GM18508 (cell line): ENCODE data around the gene AAGAB.

Experiments
- ATAC-seq: cut with Tn5 transposase; IDR thresholded peaks from one replicate; pipeline ENCODE4 v1.9.1; 2021; ENCODE audit warnings: moderate number of reproducible peaks; ENCODE audit not compliant: insufficient read depth, unreplicated experiment

The AAGAB gene

DNA sequence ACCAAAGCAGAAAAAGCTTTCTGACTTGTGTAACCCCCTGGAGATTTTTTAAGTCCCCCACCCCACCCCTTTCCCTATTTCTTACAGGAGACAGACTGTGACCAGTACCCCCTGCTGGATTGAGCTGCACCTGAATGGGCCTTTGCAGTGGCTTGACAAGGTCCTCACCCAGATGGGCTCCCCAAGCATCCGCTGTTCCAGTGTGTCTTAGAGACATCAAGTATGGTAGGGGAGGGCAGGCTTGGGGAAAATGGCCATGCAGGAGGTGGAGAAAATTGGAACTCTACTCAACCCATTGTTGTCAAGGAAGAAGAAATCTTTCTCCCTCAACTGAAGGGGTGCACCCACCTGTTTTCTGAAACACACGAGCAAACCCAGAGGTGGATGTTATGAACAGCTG lies 64.1 kb downstream of the AAGAB start:
- no peak for ATAC-seq

GRCh38 chr15:67189326-67190051 lies 65.0 kb downstream of the AAGAB start:
- ATAC-seq, result no peak

DNA sequence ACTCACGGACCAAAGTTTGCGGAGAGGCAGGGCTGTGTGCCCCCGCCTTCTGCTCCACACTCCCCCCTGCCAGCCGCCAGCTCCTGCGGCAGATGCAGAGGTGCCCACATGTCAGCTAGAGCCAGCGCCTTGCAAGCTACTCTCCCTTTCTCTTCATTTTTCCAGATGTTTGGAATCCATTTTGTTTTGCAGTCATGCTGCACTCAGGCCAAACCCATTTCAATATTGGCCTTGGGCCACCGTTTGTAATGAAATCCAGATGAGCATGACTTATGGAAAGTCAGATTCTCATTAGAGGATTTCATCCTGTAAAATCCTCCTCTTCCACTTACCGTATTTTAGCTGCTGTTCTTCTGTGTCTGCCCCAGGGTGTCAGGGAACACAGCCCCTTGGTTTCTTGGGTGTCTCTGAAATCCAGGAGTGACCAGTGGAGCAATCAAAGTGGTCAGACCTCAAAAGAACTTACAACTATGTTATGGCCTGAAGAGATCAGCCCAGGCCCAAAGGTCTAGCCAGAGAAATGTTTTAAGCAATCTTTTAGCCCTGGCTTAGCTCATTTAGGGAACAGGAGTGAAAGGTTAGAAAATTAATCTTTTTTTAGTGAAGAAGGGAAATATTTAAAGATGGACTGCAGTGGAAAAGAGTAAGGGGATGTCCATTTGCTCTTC lies 65.8 kb downstream of the AAGAB start:
- ATAC-seq, result no peak

- no peak for ATAC-seq
Measured at GRCh38 chr15:67187351-67187854, 67.1 kb downstream of the AAGAB start.

- no peak for ATAC-seq
Measured at GRCh38 chr15:67186688-67187087, 67.8 kb downstream of the AAGAB start.

- ATAC-seq, result no peak
Measured at GRCh38 chr15:67186226-67186649, 68.2 kb downstream of the AAGAB start.

GRCh38 chr15:67185621-67186225 lies 68.7 kb downstream of the AAGAB start:
- ATAC-seq, result no peak

DNA sequence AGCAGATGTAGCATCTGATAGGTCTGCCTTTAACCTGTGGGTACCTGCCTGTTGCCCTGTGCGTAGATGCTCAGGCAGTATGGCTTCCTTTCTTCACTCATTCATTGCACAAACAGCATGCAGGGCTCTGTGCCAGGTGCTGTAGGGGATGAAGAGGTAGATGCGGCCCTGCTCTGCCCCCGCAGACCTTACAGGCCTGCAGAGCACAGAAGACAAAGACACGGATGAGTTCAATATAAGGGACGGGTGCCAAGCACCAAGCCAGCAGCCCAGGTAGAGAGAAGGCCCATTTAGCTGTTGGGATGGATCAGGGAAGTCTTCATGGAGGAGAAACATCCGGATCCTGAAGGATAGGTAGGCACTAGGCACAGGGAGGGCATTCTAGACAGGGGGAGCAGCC lies 69.4 kb downstream of the AAGAB start:
- ATAC-seq, result no peak

DNA sequence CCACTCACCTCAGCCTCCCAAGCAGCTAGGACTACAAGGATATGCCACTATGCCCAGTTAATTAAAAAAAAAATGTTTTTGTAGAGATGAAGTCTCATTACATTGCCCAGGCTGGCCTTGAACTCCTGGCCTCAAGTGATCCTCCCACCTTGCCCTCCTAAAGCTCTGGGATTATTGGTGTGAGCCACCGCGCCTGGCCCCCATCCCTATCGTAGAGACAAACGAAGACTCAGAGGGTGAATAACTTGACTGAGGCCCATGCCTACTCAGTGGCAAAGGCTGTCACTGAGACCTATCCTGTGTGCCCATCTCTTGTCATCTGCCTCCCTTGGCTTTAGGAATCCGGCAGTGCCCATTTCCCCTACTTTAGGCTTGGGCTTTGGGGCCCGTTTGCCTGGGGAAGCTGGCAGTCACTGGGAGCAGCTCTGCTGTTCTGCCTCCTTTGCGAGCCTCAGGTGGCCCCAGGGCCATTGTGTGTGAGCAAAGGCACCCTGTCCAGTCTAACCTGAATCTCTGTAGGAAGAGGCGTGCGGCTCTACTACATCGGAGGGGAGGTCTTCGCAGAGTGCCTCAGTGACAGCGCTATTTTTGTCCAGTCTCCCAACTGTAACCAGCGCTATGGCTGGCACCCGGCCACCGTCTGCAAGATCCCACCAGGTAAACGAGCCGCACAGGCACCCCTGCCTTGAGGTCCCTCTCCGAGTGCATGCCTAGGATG lies 70.1 kb downstream of the AAGAB start:
- no peak for ATAC-seq

- ATAC-seq, result no peak
Measured at GRCh38 chr15:67183443-67184169, 70.9 kb downstream of the AAGAB start.

- ATAC-seq, result no peak
Measured at GRCh38 chr15:67181221-67181639, 73.2 kb downstream of the AAGAB start.

GRCh38 chr15:67180514-67181191 lies 73.8 kb downstream of the AAGAB start:
- ATAC-seq, result no peak

- ATAC-seq, result no peak
Measured at GRCh38 chr15:67180035-67180434, 74.4 kb downstream of the AAGAB start.

- ATAC-seq, result no peak
Measured at GRCh38 chr15:67179411-67179995, 75.0 kb downstream of the AAGAB start.

- ATAC-seq, result no peak
Measured at GRCh38 chr15:67178569-67179210, 75.8 kb downstream of the AAGAB start.

DNA sequence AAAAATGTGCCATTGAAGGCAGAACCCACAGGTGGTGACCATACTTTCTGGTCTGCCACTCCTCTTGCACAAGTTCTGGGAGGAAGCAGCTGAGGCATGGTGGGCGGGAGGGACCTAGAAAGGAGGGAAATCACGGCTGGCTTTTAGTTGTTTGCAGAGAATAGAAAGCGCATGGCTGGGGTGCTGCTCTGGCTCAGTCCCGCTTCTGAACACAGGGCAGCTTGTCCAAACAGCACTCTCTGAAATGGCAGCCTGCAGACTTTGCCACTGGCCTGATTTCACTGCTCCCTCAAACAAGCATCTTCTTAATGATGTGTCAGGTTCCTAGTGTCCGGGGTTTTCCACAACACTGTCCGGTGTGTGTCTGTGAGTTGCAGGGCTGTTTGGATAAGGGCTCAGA lies 76.7 kb downstream of the AAGAB start:
- no peak for ATAC-seq

- ATAC-seq, result no peak
Measured at GRCh38 chr15:67176195-67176971, 78.1 kb downstream of the AAGAB start.

DNA sequence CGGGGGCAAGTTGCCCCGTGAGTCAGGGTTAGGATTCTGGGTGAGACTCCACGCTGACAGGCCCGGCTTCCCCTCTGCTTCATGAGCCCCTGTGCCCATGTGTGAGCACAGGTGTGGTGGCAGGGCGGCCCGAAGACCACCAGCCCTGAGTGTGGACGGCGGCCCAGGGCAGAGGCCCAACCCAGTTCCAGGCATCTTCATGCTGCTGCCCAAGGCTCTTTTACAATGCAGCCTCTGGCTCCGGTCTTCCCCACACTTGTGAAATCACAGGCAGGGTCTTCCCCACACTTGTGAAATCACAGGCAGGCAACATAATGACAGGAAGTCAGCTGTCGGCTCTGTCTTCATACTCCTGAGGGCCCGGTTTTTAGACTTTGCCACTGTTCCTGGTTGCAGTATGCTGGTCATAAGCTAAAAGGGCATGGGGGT lies 78.8 kb downstream of the AAGAB start:
- no peak for ATAC-seq
